ENCODE measurements around the gene GOLGA8S. TPM values are rescaled to one million over a fixed set of nuclear protein-coding genes. Genes with fewer than 3 reads are reported as not detected.
"Not testable (repeated sequence)": the region's sequence is repeated elsewhere in the genome, so short reads cannot be mapped to it uniquely, and the experiment has no call there.

The GOLGA8S gene
- total and polyA plus RNA-seq, 10 of the 15 experiments (the other 5 are each of a cell fraction or from before 2014, with no cell fraction given): 0.01 to 0.04 (median 0.03) TPM; not detected in 7

DNA sequence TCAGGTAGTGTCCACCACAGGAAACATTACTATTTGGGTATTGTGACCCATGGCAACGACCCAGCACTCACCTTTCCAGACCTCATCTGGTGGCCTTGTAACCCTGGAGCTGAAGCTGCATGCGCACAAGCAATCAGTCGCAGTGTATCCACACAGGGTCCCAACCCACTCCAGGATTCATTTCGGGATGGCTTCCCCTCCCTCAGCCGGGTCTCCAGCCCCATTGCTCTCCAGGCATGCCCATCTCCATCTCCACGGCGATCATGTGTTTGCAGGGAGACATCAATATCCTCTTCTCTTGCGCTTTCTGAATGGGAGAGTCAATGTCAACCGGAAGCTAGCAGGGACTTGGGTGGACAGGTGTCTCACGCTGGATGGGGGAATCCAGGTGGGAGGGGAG lies 57.3 kb downstream of the GOLGA8S start:
- WGBS (ENCODE audit: insufficient coverage, insufficient replicate concordance, low lambda C conversion rate, missing lambda C conversion rate): 52% methylated on average over 9 of the region's 10 CpGs
- POLR2A ChIA-PET: no interaction called here

DNA sequence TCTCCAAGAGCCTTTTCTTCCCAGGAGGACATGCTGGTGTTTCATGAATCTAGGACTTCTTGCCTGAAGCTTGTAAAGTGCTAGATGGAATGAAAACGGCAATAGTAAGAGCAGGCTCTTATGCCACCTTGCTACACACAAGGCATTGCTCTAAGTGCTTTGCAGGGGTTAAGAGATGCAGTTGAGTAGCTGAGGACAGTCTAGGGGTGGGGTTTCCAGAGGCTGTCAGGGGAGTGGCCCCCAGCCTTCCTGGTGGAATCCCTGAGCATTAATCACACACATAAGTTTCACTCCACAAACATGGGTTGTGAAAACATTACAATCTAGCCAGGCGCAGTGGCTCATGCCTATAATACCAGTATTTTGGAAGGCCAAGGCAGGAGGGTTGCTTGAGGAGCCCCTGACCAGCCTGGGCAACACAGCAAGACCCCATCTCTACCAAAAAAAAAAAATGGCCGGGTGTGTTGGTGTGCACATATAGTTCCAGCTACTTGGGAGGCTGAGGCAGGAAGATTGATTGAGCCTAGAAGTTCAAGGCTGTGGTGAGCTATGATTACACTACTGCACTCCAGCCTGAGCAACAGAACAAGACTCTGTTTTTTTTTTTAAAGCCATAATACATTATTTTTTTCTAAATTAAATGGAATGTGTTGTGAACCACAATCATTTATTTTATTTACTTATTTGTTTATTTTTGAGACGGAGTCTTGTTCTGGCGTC lies 58.5 kb downstream of the GOLGA8S start:
- RAD21 ChIA-PET (ENCODE audit: unreplicated experiment); intact Hi-C loops (cut with micrococcal nuclease; ENCODE audit: unreplicated experiment); H3K9ac ChIP-seq (ENCODE audit: control insufficient read depth, insufficient read depth, low read length); ATAC-seq; H3K4me3 ChIP-seq; H3K36me3 ChIP-seq (ENCODE audit: control insufficient read depth in 2 of 2, insufficient read depth in 2 of 2, low read length in 1 of 2); H3K4me1 ChIP-seq (ENCODE audit: control insufficient read depth, insufficient read depth, low read length); H3K79me2 ChIP-seq (ENCODE audit: control insufficient read depth, insufficient read depth, low read length); CTCF ChIA-PET; SMC1A ChIA-PET (ENCODE audit: uncharacterized antibody, unreplicated experiment); H4K20me1 ChIP-seq (ENCODE audit: control insufficient read depth, insufficient read depth); H3K27me3 ChIP-seq (replicated peaks in 1 of 2; ENCODE audit: control insufficient read depth in 2 of 2, insufficient read depth in 2 of 2, low read length in 1 of 2); POLR2A ChIA-PET; H3K27ac ChIP-seq (ENCODE audit: control insufficient read depth, insufficient read depth); H2AFZ ChIP-seq (ENCODE audit: control insufficient read depth, low read depth, low read length); H3K9me3 ChIP-seq (replicated peaks; ENCODE audit: control insufficient read depth, insufficient read depth, low read length); FAIRE-seq; H3K4me2 ChIP-seq (ENCODE audit: control insufficient read depth, insufficient read depth); in situ Hi-C loops (cut with MboI); BruUV-seq (replicated peaks); DNase-seq (ENCODE audit: low read depth, low spot score): not testable (repeated sequence)
- WGBS (ENCODE audit: insufficient coverage, insufficient replicate concordance, low lambda C conversion rate, missing lambda C conversion rate): 54% methylated on average over 5 of the region's 5 CpGs

More for the DNA sequence above, 57.3 kb downstream of the GOLGA8S start:
- Histone ChIP-seq H3K27me3 (replicated peaks in 1 of 2; ENCODE audit: control insufficient read depth in 2 of 2, insufficient read depth in 2 of 2, low read length in 1 of 2) (no peaks in the 10 kb centered on the region), H3K4me3 (no peak overlapping the region), H3K9me3 (replicated peaks; ENCODE audit: control insufficient read depth, insufficient read depth, low read length) (no peaks in the 10 kb centered on the region), H3K79me2 (ENCODE audit: control insufficient read depth, insufficient read depth, low read length) (no peaks in the 10 kb centered on the region), H3K27ac (ENCODE audit: control insufficient read depth, insufficient read depth) (no peak overlapping the region), H3K9ac (ENCODE audit: control insufficient read depth, insufficient read depth, low read length) (no peak overlapping the region), H3K36me3 (ENCODE audit: control insufficient read depth in 2 of 2, insufficient read depth in 2 of 2, low read length in 1 of 2) (no peaks in the 10 kb centered on the region), H4K20me1 (ENCODE audit: control insufficient read depth, insufficient read depth) (no peaks in the 10 kb centered on the region), H3K4me2 (ENCODE audit: control insufficient read depth, insufficient read depth) (no peak overlapping the region), H3K4me1 (ENCODE audit: control insufficient read depth, insufficient read depth, low read length) (no peaks in the 10 kb centered on the region), H2AFZ (ENCODE audit: control insufficient read depth, low read depth, low read length) (no peak overlapping the region)
- TF ChIP-seq PAX5 (IDR thresholded peaks at IDR 0.05; ENCODE audit: borderline replicate concordance, low read depth, low read length) (no peak), ZNF24 (IDR thresholded peaks at IDR 0.05) (no peak), GATAD2B (conservative IDR thresholded peaks at IDR 0.05; ENCODE audit: low read depth) (no peak), KDM1A (IDR thresholded peaks at IDR 0.05; ENCODE audit: borderline replicate concordance) (no peak), MYC (IDR thresholded peaks at IDR 0.05; ENCODE audit: insufficient read depth, insufficient read length, insufficient replicate concordance, low read length, severe bottlenecking) (no peak), TARDBP (IDR thresholded peaks at IDR 0.05; ENCODE audit: borderline replicate concordance) (no peak), BMI1 (IDR thresholded peaks at IDR 0.05; ENCODE audit: borderline replicate concordance) (no peak), IKZF2 (IDR thresholded peaks at IDR 0.05) (no peak), KAT2A (conservative IDR thresholded peaks at IDR 0.05; ENCODE audit: control insufficient read depth, low read depth, low read length) (no peak), NFYB (IDR thresholded peaks at IDR 0.05; ENCODE audit: insufficient read depth, low read depth, low read length) (no peak), CBX5 (IDR thresholded peaks at IDR 0.05; ENCODE audit: low read depth) (no peak), NR2C1 (IDR thresholded peaks at IDR 0.05) (no peak), NFIC (IDR thresholded peaks at IDR 0.05; ENCODE audit: low read depth, low read length) (no peak), SREBF1 (IDR thresholded peaks at IDR 0.05; ENCODE audit: low read length) (no peak), NR2C2 (IDR thresholded peaks at IDR 0.05; ENCODE audit: borderline replicate concordance, control insufficient read depth, insufficient read length, low read depth) (no peak), CREM (IDR thresholded peaks at IDR 0.05; ENCODE audit: low read depth) (no peak), RB1 (IDR thresholded peaks at IDR 0.05; ENCODE audit: borderline replicate concordance) (no peak), TBL1XR1 (IDR thresholded peaks at IDR 0.05; ENCODE audit: low read depth, low read length) (no peak)
- TF ChIP-seq, protein P1, sequence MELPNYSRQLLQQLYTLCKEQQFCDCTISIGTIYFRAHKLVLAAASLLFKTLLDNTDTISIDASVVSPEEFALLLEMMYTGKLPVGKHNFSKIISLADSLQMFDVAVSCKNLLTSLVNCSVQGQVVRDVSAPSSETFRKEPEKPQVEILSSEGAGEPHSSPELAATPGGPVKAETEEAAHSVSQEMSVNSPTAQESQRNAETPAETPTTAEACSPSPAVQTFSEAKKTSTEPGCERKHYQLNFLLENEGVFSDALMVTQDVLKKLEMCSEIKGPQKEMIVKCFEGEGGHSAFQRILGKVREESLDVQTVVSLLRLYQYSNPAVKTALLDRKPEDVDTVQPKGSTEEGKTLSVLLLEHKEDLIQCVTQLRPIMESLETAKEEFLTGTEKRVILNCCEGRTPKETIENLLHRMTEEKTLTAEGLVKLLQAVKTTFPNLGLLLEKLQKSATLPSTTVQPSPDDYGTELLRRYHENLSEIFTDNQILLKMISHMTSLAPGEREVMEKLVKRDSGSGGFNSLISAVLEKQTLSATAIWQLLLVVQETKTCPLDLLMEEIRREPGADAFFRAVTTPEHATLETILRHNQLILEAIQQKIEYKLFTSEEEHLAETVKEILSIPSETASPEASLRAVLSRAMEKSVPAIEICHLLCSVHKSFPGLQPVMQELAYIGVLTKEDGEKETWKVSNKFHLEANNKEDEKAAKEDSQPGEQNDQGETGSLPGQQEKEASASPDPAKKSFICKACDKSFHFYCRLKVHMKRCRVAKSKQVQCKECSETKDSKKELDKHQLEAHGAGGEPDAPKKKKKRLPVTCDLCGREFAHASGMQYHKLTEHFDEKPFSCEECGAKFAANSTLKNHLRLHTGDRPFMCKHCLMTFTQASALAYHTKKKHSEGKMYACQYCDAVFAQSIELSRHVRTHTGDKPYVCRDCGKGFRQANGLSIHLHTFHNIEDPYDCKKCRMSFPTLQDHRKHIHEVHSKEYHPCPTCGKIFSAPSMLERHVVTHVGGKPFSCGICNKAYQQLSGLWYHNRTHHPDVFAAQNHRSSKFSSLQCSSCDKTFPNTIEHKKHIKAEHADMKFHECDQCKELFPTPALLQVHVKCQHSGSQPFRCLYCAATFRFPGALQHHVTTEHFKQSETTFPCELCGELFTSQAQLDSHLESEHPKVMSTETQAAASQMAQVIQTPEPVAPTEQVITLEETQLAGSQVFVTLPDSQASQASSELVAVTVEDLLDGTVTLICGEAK (IDR thresholded peaks at IDR 0.05; ENCODE audit: borderline replicate concordance): no peak
- TF ChIP-seq, protein P2, sequence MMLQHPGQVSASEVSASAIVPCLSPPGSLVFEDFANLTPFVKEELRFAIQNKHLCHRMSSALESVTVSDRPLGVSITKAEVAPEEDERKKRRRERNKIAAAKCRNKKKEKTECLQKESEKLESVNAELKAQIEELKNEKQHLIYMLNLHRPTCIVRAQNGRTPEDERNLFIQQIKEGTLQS (IDR thresholded peaks at IDR 0.05; ENCODE audit: borderline replicate concordance, extremely low read depth, low read depth, low read length): no peak
- no peak for DNase-seq (ENCODE audit: low read depth, low spot score)
- ChIA-PET RAD21 (ENCODE audit: unreplicated experiment) (no interaction called here), SMC1A (ENCODE audit: uncharacterized antibody, unreplicated experiment) (no interaction called here), CTCF (no interaction called here)
- intact Hi-C loops (cut with micrococcal nuclease; ENCODE audit: unreplicated experiment) (no loop called here), in situ Hi-C loops (cut with MboI) (no loop called here)
- no peak for FAIRE-seq
- no TSS peak for BruUV-seq (replicated peaks)
- ATAC-seq: no peak
